Endothelial cell of umbilical vein (primary cell): Measurements from ENCODE around the gene MUC5AC. TPM values are rescaled to one million over a fixed set of nuclear protein-coding genes. Genes with fewer than 3 reads are reported as not detected.

Experiments used
- BruUV-seq: library from RNA; stranded (reverse); fragments of 400-500 nt; replicated peaks from 2 replicates; lab custom pipeline; 2021; lab: Mats Ljungman, UMichigan
- CTCF ChIA-PET: fragments of 300-600, 350-600 bp; sonication (Branson Sonifier 250); formaldehyde crosslinking; loops from one replicate; lab custom pipeline; 2021; ENCODE audit warnings: antibody characterized with exemption, inconsistent platforms; lab: Charles Lee
- POLR2A ChIA-PET: fragments of 300-600, 350-600 bp; sonication (Branson Sonifier 250); formaldehyde crosslinking; loops from one replicate; lab custom pipeline; 2021; ENCODE audit warnings: antibody characterized with exemption, inconsistent platforms; lab: Charles Lee
- DNase-seq: peaks from one replicate; pipeline ENCODE4 v3.0.0-alpha.2; 2011; ENCODE audit warnings: low read depth, low spot score
- FAIRE-seq: peaks from 2 replicates; lab custom pipeline; 2011; peaks lifted over from hg19 to GRCh38; lab: Jason Lieb, UNC
- H2AFZ ChIP-seq: 2 replicates; pipeline ENCODE4 v1.6.0; 2012; ENCODE audit warnings: low read depth, low read length, control low read depth, inconsistent platforms
- H3K27ac ChIP-seq: 2 replicates; pipeline ENCODE4 v1.5.1; 2011; ENCODE audit warnings: low read depth, mild to moderate bottlenecking, control low read depth, low read length, moderate library complexity; ENCODE audit not compliant: insufficient read depth
- H3K27me3 ChIP-seq, 2 experiments: 2 replicates each; pipeline versions ENCODE4 v1.6.0 to v1.6.1; 2011; ENCODE audit warnings: low read length in 2 of 2, mixed read lengths in 1 of 2; ENCODE audit not compliant: control insufficient read depth in 2 of 2, insufficient read depth in 2 of 2
- H3K36me3 ChIP-seq, 2 experiments: 2 replicates in 1 of 2; 3 replicates in 1 of 2; pipeline ENCODE4 v1.5.1; 2011; ENCODE audit warnings: low read length in 2 of 2, mild to moderate bottlenecking in 1 of 2, moderate library complexity in 1 of 2; ENCODE audit not compliant: control insufficient read depth in 2 of 2, insufficient read depth in 2 of 2; ENCODE audit errors: extremely low read depth in 1 of 2
- H3K4me1 ChIP-seq: 3 replicates; pipeline ENCODE4 v1.5.1; 2011; ENCODE audit warnings: mild to moderate bottlenecking, low read length; ENCODE audit not compliant: control insufficient read depth, insufficient read depth; ENCODE audit errors: extremely low read depth
- H3K4me2 ChIP-seq: 2 replicates; pipeline ENCODE4 v1.6.1; 2011; ENCODE audit warnings: low read length, control low read depth, mixed read lengths; ENCODE audit not compliant: insufficient read depth
- H3K4me3 ChIP-seq, 3 experiments: fragments of 200-600 bp in 1 of 3; sonication (generic), shearing (Covaris generic) in 1 of 3; replicated peaks in 1 of 3; 2 replicates each; pipeline ENCODE4 v1.5.1; 2011 to 2016; ENCODE audit warnings: control low read depth in 3 of 3, low read length in 3 of 3, mild to moderate bottlenecking in 2 of 3, inconsistent platforms in 1 of 3, low read depth in 1 of 3, moderate library complexity in 1 of 3; ENCODE audit not compliant: insufficient read depth in 1 of 3
- H3K79me2 ChIP-seq: 2 replicates; pipeline ENCODE4 v1.6.0; 2012; ENCODE audit warnings: low read length, inconsistent platforms; ENCODE audit not compliant: control insufficient read depth, insufficient read depth
- H3K9ac ChIP-seq: replicated peaks from 2 replicates; pipeline ENCODE3; 2011; ENCODE audit warnings: low read length, control low read depth; ENCODE audit not compliant: insufficient read depth; ENCODE audit errors: extremely low read depth
- H3K9me1 ChIP-seq: replicated peaks from 3 replicates; pipeline ENCODE4 v1.6.0; 2011; ENCODE audit warnings: mild to moderate bottlenecking, low read length; ENCODE audit not compliant: control insufficient read depth, insufficient read depth; ENCODE audit errors: extremely low read depth
- H3K9me3 ChIP-seq: replicated peaks from 2 replicates; pipeline ENCODE4 v1.5.1; 2012; ENCODE audit warnings: low read length, inconsistent platforms; ENCODE audit not compliant: control insufficient read depth, insufficient read depth
- H4K20me1 ChIP-seq: replicated peaks from 2 replicates; pipeline ENCODE3; 2011; ENCODE audit warnings: mild to moderate bottlenecking, low read length; ENCODE audit not compliant: control insufficient read depth, insufficient read depth; ENCODE audit errors: extremely low read depth
- EZH2 ChIP-seq: IDR thresholded peaks from 2 replicates; pipeline ENCODE4 v1.6.1; 2012; ENCODE audit warnings: borderline replicate concordance, low read depth, mild to moderate bottlenecking, moderate library complexity, low read length, inconsistent platforms; ENCODE audit not compliant: severe bottlenecking
- FOS ChIP-seq: IDR thresholded peaks from 2 replicates; pipeline ENCODE4 v1.6.1; 2011; ENCODE audit warnings: mild to moderate bottlenecking, low read length, moderate library complexity, borderline replicate concordance; ENCODE audit not compliant: insufficient read depth
- GATA2 ChIP-seq: IDR thresholded peaks from 2 replicates; pipeline ENCODE4 v1.7.0; 2011; ENCODE audit warnings: low read depth, mild to moderate bottlenecking, moderate library complexity, mixed read lengths, low read length; ENCODE audit not compliant: insufficient read length, insufficient read depth
- JUN ChIP-seq: IDR thresholded peaks from 2 replicates; pipeline ENCODE4 v1.6.1; 2011; ENCODE audit warnings: borderline replicate concordance, low read depth; ENCODE audit not compliant: insufficient read length, insufficient read depth
- MYC ChIP-seq: IDR thresholded peaks from one replicate; pipeline ENCODE4 v1.6.1; 2011; ENCODE audit warnings: mild to moderate bottlenecking, low read depth, low read length
- POLR2A ChIP-seq: IDR thresholded peaks from 2 replicates; pipeline ENCODE4 v1.6.1; 2012; ENCODE audit warnings: low read depth, mild to moderate bottlenecking, control low read depth, low read length
- POLR2AphosphoS5 ChIP-seq: IDR thresholded peaks from 2 replicates; pipeline ENCODE4 v1.6.1; 2012; ENCODE audit warnings: low read depth, mild to moderate bottlenecking, control low read depth, low read length, moderate library complexity; ENCODE audit not compliant: insufficient read depth
- dilution Hi-C: fragments of 300-500 bp; cut with MboI; formaldehyde crosslinking; loops from one replicate; pipeline ENCODE4 v1.15.0; 2019; ENCODE audit warnings: low sequenced_read_pairs; ENCODE audit not compliant: extremely low pct_ligation_motif_present
- intact Hi-C: fragments of 100-400 bp; cut with micrococcal nuclease; formaldehyde crosslinking; loops from one replicate; pipeline ENCODE4 v1.10.0; 2022
- polyA plus RNA-seq, 4 experiments: library from polyadenylated mRNA; depleted of rRNA in 3 of 4; stranded (reverse) in 3 of 4; unstranded in 1 of 4; fragments of >200 nt; gene quantifications; 2 replicates each; pipeline versions ENCODE4 v1.2.1 to v1.2.3, GENCODE V29; 2011 to 2012; ENCODE audit warnings: missing spikeins in 1 of 4
- total RNA-seq: library from RNA; stranded (reverse); gene quantifications from 2 replicates; pipeline ENCODE4 v1.2.3, GENCODE V29; 2021
- TF ChIP-seq, protein P1 (sequence below): IDR thresholded peaks from 2 replicates; pipeline ENCODE4 v1.6.1; 2011; ENCODE audit not compliant: insufficient read depth, insufficient read length
- TF ChIP-seq, protein P2 (sequence below), 2 donors: IDR thresholded peaks; 1 replicate in 1 of 2; 2 replicates in 1 of 2; pipeline ENCODE4 v1.5.1; 2011; ENCODE audit warnings: low read length in 2 of 2, mild to moderate bottlenecking in 2 of 2, moderate library complexity in 2 of 2, control low read depth in 1 of 2, inconsistent platforms in 1 of 2, low read depth in 1 of 2; ENCODE audit not compliant: insufficient read depth in 1 of 2; ENCODE audit errors: extremely low read depth in 1 of 2

MUC5AC gene
- total and polyA plus RNA-seq, 2 donors (not counting 3 experiments of a cell fraction or from before 2014, with no cell fraction given): not detected

DNA sequence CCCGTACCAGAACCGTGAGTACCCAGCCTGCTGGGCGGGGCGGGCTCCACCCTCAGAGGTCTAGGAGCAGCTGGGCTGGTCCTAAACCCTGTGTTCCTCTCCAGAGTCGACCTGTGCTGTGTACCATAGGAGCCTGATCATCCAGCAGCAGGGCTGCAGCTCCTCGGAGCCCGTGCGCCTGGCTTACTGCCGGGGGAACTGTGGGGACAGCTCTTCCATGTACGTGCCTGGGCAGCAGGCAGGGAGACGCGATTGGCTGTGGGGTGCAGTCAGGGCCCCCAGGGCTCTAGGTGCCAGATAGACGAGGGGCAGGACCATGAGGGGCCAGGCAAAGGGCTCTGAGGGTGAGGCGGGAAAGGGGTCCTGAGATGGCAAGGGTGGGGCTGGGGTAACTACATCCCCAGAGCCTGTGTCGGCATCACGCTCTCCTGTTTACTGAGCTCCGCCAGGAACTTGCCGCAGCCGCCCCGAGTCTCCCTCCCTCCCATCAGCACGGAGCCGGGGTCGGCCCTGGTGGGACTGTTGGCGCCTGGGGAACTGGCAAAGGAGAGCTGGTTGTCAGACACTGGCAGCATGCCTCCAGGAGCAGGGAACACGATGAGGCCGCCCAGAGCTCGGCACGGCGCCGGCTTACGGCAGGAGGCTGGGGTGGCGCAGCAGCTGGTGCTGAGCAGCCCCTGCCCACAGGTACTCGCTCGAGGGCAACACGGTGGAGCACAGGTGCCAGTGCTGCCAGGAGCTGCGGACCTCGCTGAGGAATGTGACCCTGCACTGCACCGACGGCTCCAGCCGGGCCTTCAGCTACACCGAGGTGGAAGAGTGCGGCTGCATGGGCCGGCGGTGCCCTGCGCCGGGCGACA, 42.2 kb downstream of the MUC5AC start:
- no peak overlapping the region for H3K27ac ChIP-seq
- H3K4me1 ChIP-seq: no peaks in the 10 kb centered on the region
- no peaks in the 10 kb centered on the region for H3K9me1 ChIP-seq
- DNase-seq: no peak
- dilution Hi-C loops (no loop called here), intact Hi-C loops (no loop called here)
- POLR2A ChIA-PET: no interaction called here
- no peak for FAIRE-seq
- H3K9ac ChIP-seq: no peak overlapping the region
- no peaks in the 10 kb centered on the region for H4K20me1 ChIP-seq
- no peak overlapping the region for H3K4me2 ChIP-seq
- H3K27me3 ChIP-seq: no peaks in the 10 kb centered on the region
- no peaks in the 10 kb centered on the region for H3K36me3 ChIP-seq
- H3K79me2 ChIP-seq: no peaks in the 10 kb centered on the region
- no peak overlapping the region for H2AFZ ChIP-seq
- H3K9me3 ChIP-seq: no peaks in the 10 kb centered on the region
- no peak overlapping the region for H3K4me3 ChIP-seq
- BruUV-seq: no TSS peak
- CTCF ChIA-PET: interaction anchor here (1.1 to 1.6 kb wide), 3 partner anchors 10 to 375 kb away, joined by 5 to 7 read pairs (median 6); no protein-coding TSS in a partner anchor
- TF ChIP-seq EZH2: no peak
- TF ChIP-seq, protein P1, sequence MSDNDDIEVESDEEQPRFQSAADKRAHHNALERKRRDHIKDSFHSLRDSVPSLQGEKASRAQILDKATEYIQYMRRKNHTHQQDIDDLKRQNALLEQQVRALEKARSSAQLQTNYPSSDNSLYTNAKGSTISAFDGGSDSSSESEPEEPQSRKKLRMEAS: no peak
- TF ChIP-seq POLR2AphosphoS5: no peak
- TF ChIP-seq POLR2A: no peak
- TF ChIP-seq MYC: no peak
- no peak for TF ChIP-seq JUN
- no peak for TF ChIP-seq FOS
- TF ChIP-seq, protein P2, sequence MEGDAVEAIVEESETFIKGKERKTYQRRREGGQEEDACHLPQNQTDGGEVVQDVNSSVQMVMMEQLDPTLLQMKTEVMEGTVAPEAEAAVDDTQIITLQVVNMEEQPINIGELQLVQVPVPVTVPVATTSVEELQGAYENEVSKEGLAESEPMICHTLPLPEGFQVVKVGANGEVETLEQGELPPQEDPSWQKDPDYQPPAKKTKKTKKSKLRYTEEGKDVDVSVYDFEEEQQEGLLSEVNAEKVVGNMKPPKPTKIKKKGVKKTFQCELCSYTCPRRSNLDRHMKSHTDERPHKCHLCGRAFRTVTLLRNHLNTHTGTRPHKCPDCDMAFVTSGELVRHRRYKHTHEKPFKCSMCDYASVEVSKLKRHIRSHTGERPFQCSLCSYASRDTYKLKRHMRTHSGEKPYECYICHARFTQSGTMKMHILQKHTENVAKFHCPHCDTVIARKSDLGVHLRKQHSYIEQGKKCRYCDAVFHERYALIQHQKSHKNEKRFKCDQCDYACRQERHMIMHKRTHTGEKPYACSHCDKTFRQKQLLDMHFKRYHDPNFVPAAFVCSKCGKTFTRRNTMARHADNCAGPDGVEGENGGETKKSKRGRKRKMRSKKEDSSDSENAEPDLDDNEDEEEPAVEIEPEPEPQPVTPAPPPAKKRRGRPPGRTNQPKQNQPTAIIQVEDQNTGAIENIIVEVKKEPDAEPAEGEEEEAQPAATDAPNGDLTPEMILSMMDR (IDR thresholded peaks at IDR 0.05; ENCODE audit: extremely low read depth in 1 of 2, insufficient read depth in 1 of 2, low read depth in 1 of 2, low read length in 2 of 2): no peak
- no peak for TF ChIP-seq GATA2
